Activated naive CD4-positive, alpha-beta T cell treated with anti-CD3 and anti-CD28 coated beads, Interleukin-2, amount 50 U/mL, for 72 hours (primary cell): ENCODE data around the gene P2RX5. TPM values are rescaled to one million over a fixed set of nuclear protein-coding genes. Genes with fewer than 3 reads are reported as not detected.

Experiments used
- ATAC-seq, 2 donors: fragments of 150-1000 bp; cut with Tn5 transposase; 2 replicates each; pipeline ENCODE4 v1.10.0; 2021; ENCODE audit warnings: mild to moderate bottlenecking in 2 of 2, moderate library complexity in 2 of 2
- DNase-seq, 2 donors: peaks; one replicate each; pipeline ENCODE4 v3.0.0; 2021 to 2022; ENCODE audit warnings: low spot score in 2 of 2
- H3K27ac Mint-ChIP-seq, 2 donors: one replicate each; pipeline ENCODE4 v1.8.0; 2022; ENCODE audit warnings: mild to moderate bottlenecking in 2 of 2, mixed read lengths in 2 of 2
- H3K36me3 Mint-ChIP-seq, 2 donors: one replicate each; pipeline ENCODE4 v1.8.0; 2022; ENCODE audit warnings: mixed read lengths in 2 of 2
- H3K9me3 Mint-ChIP-seq, 2 donors: one replicate each; pipeline ENCODE4 v1.8.0; 2022; ENCODE audit warnings: mixed read lengths in 2 of 2
- total RNA-seq, 2 donors: library from RNA; stranded (reverse); gene quantifications; one replicate each; pipeline ENCODE4 v1.2.3, GENCODE V29; 2022

P2RX5 gene
- total RNA-seq, 2 donors from 2014 or later, result 82.9 to 120 TPM

- ATAC-seq, result no peak
- Mint-ChIP-seq H3K36me3 (no peaks in the 10 kb centered on the region), H3K9me3 (no peaks in the 10 kb centered on the region), H3K27ac (no peak overlapping the region)
- DNase-seq, result no peak
Observed at GRCh38 chr17:3655766-3656165, 40.2 kb downstream of the P2RX5 start.

- Mint-ChIP-seq H3K9me3 (no peaks in the 10 kb centered on the region), H3K27ac (peak overlapping the region in 1 of 2 donors; percentile 40), H3K36me3 (no peaks in the 10 kb centered on the region)
- DNase-seq (peak in 1 of 2 donors; percentile 54), ATAC-seq (peak in 1 of 2 donors; percentile 85)
Observed at GRCh38 chr17:3647769-3648555, 48.0 kb downstream of the P2RX5 start.

DNA sequence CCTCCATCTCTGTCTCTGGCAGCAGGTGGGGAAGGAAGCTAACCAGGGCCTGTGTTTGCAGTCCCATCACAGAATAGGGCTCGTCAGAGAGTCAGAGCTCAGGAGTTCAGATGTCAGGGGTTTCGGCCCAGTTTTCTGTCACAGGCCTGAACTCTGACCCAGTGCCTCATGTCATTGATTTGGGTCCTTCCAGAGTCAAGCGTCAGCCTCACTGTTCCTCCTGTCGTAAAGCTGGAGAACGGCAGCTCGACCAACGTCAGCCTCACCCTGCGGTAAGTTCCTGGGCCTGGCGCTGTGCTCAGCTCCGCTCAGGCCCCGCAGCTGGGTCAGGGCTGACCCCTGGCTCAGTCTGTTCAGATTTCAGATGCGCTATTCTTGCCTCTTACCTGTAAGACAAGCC lies 48.7 kb downstream of the P2RX5 start:
- no peak for DNase-seq
- ATAC-seq, result peak in 1 of 2 donors; percentile 7
- Mint-ChIP-seq H3K9me3 (no peaks in the 10 kb centered on the region), H3K27ac (no peak overlapping the region), H3K36me3 (no peaks in the 10 kb centered on the region)

- Mint-ChIP-seq H3K27ac (no peak overlapping the region), H3K9me3 (no peaks in the 10 kb centered on the region), H3K36me3 (no peaks in the 10 kb centered on the region)
- ATAC-seq (no peak), DNase-seq (no peak)
Observed at GRCh38 chr17:3645310-3645709, 50.6 kb downstream of the P2RX5 start.

- Mint-ChIP-seq H3K36me3 (no peaks in the 10 kb centered on the region), H3K27ac (peak overlapping the region in 1 of 2 donors; percentile 60), H3K9me3 (no peaks in the 10 kb centered on the region)
- ATAC-seq, result peak in 1 of 2 donors; percentile 83
- no peak for DNase-seq
Observed at GRCh38 chr17:3643889-3644349, 52.0 kb downstream of the P2RX5 start.

DNA sequence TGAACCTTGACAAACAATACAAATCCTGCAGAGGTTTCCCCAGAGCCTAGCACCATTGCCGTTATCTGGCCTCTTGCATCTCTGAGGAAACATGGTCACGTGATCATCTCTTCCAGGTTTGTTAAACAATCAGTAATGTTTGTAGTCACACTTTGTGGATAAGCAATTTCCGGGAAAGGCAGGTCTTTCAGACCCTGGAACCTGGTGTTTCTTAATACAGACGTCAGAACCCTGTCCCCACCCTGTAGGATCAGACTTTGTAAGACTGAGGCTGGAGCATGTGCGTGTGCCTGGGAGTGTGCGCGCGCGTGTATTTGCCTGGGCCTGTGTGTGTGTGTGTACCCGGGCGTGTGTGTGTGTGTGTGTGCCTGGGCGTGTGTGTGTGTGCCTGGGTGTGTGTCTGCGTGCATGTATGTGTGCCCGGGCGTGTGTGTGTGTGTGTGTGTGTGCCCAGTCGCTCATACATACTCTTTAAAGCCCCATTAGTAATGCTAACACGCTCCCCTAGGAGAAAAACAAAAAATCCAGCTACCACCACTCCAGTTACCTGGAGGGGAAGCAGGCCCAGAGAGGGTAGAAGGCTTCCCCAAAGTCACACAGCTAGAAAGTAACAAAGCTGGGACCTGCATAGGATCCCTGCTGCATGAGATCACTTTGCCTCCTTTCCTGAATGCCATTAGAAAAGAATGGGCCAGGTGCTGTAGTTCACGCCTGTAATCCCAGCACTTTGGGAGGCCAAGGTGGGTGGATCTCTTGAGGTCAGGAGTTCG lies 54.1 kb downstream of the P2RX5 start:
- no peak overlapping the region for H3K27ac Mint-ChIP-seq
- ATAC-seq (no peak), DNase-seq (no peak)
- H3K36me3 Mint-ChIP-seq, result no peaks in the 10 kb centered on the region
- no peaks in the 10 kb centered on the region for H3K9me3 Mint-ChIP-seq

DNA sequence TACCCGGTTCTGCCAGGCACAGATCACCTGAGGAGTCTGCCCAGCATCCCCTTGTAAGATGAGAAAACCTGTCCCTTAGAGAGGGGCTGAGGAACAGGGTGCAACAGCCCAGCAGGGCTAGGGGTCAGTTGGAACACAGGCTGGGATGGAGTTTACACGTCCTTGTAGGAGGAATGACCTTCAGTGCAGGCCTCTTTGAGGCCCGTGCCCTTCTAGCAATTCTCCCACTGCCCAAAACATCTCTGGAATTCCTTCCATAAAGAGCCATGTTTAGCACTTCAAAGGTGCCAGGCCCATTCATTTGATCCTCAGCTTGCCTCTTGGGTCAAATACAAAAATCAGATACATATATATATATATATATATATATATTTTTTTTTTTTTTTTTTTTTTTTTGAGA lies 54.9 kb downstream of the P2RX5 start:
- Mint-ChIP-seq H3K9me3 (no peaks in the 10 kb centered on the region), H3K36me3 (no peaks in the 10 kb centered on the region), H3K27ac (no peak overlapping the region)
- ATAC-seq (no peak), DNase-seq (no peak)

DNA sequence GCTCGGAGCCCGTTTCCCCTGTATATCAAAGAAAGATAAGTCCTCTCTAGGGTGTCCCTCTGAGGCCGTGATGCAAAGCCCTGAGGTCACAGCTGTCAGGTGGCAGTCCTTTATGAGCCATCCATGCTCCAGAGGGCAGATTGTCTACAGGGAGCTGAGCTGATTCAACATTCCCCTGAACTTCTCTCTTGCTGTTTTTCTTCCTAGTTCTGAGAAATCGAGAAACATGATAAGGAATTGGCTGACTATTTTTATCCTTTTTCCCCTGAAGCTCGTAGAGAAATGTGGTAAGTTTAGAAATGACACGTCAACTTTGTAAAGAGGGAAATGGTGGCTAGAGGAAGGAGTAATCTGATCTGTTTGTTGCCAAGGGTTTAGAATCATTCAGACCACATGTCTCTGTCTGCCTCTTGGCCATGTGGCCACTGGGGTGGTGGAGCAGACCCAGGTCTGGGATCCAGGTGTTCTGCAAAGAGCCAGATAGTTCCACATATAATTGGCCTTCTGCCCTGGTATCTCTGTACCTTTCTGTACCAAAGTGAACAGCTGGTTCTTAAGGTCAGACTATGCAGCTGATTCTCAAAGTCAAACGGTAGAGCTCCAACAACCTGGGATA lies 55.9 kb downstream of the P2RX5 start:
- peak; percentile 28 to 40 for ATAC-seq
- peak overlapping the region; percentile 78 to 85 for H3K27ac Mint-ChIP-seq
- H3K9me3 Mint-ChIP-seq, result no peaks in the 10 kb centered on the region
- no peaks in the 10 kb centered on the region for H3K36me3 Mint-ChIP-seq
- DNase-seq, result peak in 1 of 2 donors; percentile 31

GRCh38 chr17:3636908-3637373 lies 59.0 kb downstream of the P2RX5 start:
- Mint-ChIP-seq H3K9me3 (no peaks in the 10 kb centered on the region), H3K27ac (peak overlapping the region in 1 of 2 donors; percentile 94), H3K36me3 (no peaks in the 10 kb centered on the region)
- peak in 1 of 2 donors; percentile 13 for DNase-seq
- ATAC-seq, result no peak

- DNase-seq (peak; percentile 96 to 97), ATAC-seq (peak; percentile 95 to 97)
- Mint-ChIP-seq H3K27ac (peak within 1 kb of the TSS; percentile 94 to 99), H3K36me3 (no peaks in the 10 kb centered on the region), H3K9me3 (no peaks in the 10 kb centered on the region)
Observed at GRCh38 chr17:3636154-3636907, 59.6 kb downstream of the P2RX5 start, which contains the start of the genes CTNS and SHPK. Gene CTNS, plus strand, starts transcription at chr17:3636760. Its CDS starts 3,447 bp downstream, at chr17:3640207. Gene SHPK, minus strand, starts transcription at chr17:3636250. Its CDS starts 31 bp downstream, at chr17:3636219.

DNA sequence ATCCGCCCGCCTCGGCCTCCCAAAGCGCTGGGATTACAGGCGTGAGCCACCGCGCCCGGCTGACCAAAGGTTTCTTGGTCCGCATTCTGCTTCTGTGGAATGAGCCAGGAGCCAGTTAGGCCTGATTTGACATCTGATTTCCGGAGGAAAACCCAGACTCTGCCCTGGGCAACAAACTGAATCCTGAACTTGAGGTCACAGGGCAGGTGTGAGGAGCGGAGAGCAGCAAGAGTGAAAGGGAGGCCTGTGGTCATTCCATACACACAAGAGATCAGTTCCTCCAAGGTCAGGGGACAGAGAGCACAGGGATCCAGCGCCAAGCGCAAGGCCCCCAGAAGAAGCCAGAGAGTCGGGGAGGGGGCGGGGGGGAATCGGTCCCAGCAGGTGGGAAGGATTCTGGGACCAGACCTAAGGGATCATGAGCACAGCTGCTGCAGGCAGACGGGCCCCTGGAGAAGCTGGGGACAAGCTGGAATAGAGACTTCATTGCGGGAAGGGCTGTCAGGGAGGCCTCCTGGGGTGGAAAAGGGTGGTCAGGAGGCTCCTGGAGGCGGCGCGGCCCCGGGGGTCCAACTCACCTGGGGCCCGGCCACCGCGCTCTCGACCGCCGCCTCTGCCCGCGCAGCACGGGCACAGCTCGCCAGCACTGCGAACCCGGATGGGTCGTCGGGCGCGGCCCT lies 60.3 kb downstream of the P2RX5 start:
- no peaks in the 10 kb centered on the region for H3K36me3 Mint-ChIP-seq
- H3K27ac Mint-ChIP-seq, result peak overlapping the region; percentile 11 to 62
- ATAC-seq (no peak), DNase-seq (no peak)
- H3K9me3 Mint-ChIP-seq, result no peaks in the 10 kb centered on the region

GRCh38 chr17:3632287-3632686 lies 63.7 kb downstream of the P2RX5 start:
- no peak for DNase-seq
- H3K9me3 Mint-ChIP-seq, result no peaks in the 10 kb centered on the region
- ATAC-seq, result no peak
- no peak overlapping the region for H3K27ac Mint-ChIP-seq
- peaks cover 0 to 7% of the 10 kb centered on the region in 2 donors for H3K36me3 Mint-ChIP-seq

DNA sequence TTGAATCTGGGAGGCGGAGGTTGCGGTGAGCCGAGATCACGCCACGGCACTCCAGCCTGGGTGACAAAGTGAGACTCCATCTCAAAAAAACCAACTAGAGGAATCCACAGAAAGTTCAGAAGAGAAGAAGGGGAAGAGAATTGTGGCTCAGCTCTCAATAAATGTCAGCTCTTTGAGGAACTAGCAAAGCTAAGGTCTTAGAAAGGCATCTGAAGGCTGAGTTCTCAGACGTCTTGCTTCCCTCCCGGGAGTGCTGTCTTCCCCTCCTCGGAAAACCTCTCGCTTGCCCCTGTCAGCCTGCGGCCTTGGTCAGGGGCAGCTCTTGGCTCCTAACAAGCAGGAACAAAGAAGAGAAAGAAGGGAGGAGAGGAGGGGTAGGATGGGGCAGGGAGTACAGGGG lies 65.2 kb downstream of the P2RX5 start:
- H3K27ac Mint-ChIP-seq, result no peak overlapping the region
- H3K9me3 Mint-ChIP-seq, result no peaks in the 10 kb centered on the region
- H3K36me3 Mint-ChIP-seq, result peaks cover 0 to 12% of the 10 kb centered on the region in 2 donors
- ATAC-seq (no peak), DNase-seq (no peak)

DNA sequence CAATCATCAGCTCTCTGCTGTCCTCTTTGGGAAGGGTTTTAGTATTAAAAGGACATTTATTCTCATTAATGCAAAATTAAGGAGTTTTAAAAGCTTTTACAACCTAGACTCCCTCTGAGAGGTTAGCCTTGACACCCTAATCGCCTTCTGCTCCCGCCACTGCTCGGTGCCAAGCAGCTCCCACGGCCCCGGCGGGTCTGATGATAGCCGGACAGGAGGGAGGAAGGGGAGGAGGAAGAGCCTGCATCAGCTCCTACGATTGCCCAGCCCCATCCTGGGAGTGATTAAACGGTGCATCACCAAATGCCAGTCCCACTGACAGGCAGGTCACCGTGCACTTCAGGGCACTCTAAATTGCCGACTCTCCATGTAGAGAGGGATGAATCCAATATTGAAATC lies 68.2 kb downstream of the P2RX5 start:
- Mint-ChIP-seq H3K9me3 (no peaks in the 10 kb centered on the region), H3K36me3 (peaks cover 0 to 12% of the 10 kb centered on the region in 2 donors), H3K27ac (no peak overlapping the region)
- ATAC-seq, result no peak
- no peak for DNase-seq

- Mint-ChIP-seq H3K36me3 (peaks cover 0 to 12% of the 10 kb centered on the region in 2 donors), H3K9me3 (no peaks in the 10 kb centered on the region), H3K27ac (no peak overlapping the region)
- no peak for ATAC-seq
- DNase-seq, result no peak
Observed at GRCh38 chr17:3626831-3627768, 68.9 kb downstream of the P2RX5 start.
